CD4-positive, CD25-positive, alpha-beta regulatory T cell (primary cell): ENCODE results near the gene A4GALT. TPM values are rescaled to one million over a fixed set of nuclear protein-coding genes. Genes with fewer than 3 reads are reported as not detected.
"Not testable (repeated sequence)": the region's sequence is repeated elsewhere in the genome, so short reads cannot be mapped to it uniquely, and the experiment has no call there.

ENCODE experiments used
- ATAC-seq, 2 donors: fragments of 150-1000 bp; cut with Tn5 transposase; one replicate each; pipeline ENCODE4 v1.10.0; 2021; ENCODE audit warnings: low read depth in 2 of 2, moderate number of reproducible peaks in 2 of 2, moderate library complexity in 1 of 2
- DNase-seq, 3 donors: peaks; one replicate each; pipeline versions ENCODE4 v3.0.0 to v3.0.0-alpha.2; 2012 to 2022; ENCODE audit warnings: mixed read lengths in 1 of 3
- H3K27ac ChIP-seq: one replicate; pipeline ENCODE4 v1.7.0; 2013; ENCODE audit warnings: mild to moderate bottlenecking, low read length; ENCODE audit not compliant: insufficient read depth, poor library complexity, severe bottlenecking
- H3K27me3 ChIP-seq: one replicate; pipeline ENCODE4 v1.7.0; 2013; ENCODE audit warnings: low read length; ENCODE audit not compliant: control insufficient read depth, insufficient read depth
- H3K36me3 ChIP-seq: one replicate; pipeline ENCODE4 v1.7.0; 2013; ENCODE audit warnings: mild to moderate bottlenecking, low read length, moderate library complexity; ENCODE audit not compliant: control insufficient read depth, insufficient read depth
- H3K4me1 ChIP-seq: 2 replicates; pipeline ENCODE4 v1.7.0; 2013; ENCODE audit warnings: mild to moderate bottlenecking, low read length; ENCODE audit not compliant: insufficient read depth, control insufficient read depth, poor library complexity, severe bottlenecking
- H3K4me3 ChIP-seq: one replicate; pipeline ENCODE4 v1.7.0; 2013; ENCODE audit warnings: low read depth, mild to moderate bottlenecking, low read length, moderate library complexity
- H3K9me3 ChIP-seq, 2 experiments: 1 replicate in 1 of 2; 2 replicates in 1 of 2; pipeline ENCODE4 v1.7.0; 2013; ENCODE audit warnings: low read length in 2 of 2, mild to moderate bottlenecking in 1 of 2, moderate library complexity in 1 of 2; ENCODE audit not compliant: control insufficient read depth in 2 of 2
- H3K27ac Mint-ChIP-seq, 3 donors: one replicate each; pipeline ENCODE4 v1.8.0; 2020 to 2022; ENCODE audit warnings: mild to moderate bottlenecking in 3 of 3, mixed read lengths in 3 of 3, moderate library complexity in 2 of 3
- H3K27me3 Mint-ChIP-seq: one replicate; pipeline ENCODE4 v1.8.0; 2022; ENCODE audit warnings: mild to moderate bottlenecking, mixed read lengths
- H3K36me3 Mint-ChIP-seq: one replicate; pipeline ENCODE4 v1.8.0; 2020; ENCODE audit warnings: mixed read lengths
- H3K4me1 Mint-ChIP-seq, 4 donors: one replicate each; pipeline ENCODE4 v1.8.0; 2020 to 2022; ENCODE audit warnings: mixed read lengths in 4 of 4, mild to moderate bottlenecking in 1 of 4
- H3K4me3 Mint-ChIP-seq, 4 donors: one replicate each; pipeline ENCODE4 v1.8.0; 2020 to 2022; ENCODE audit warnings: mild to moderate bottlenecking in 4 of 4, mixed read lengths in 4 of 4, moderate library complexity in 3 of 4
- H3K9me3 Mint-ChIP-seq, 7 donors: one replicate each; pipeline ENCODE4 v1.8.0; 2020 to 2022; ENCODE audit warnings: mixed read lengths in 7 of 7, mild to moderate bottlenecking in 3 of 7, moderate library complexity in 2 of 7
- polyA plus RNA-seq, 4 donors: library from polyadenylated mRNA; unstranded; fragments of 300-500 nt; fragmentation: Illumina TruSeq; gene quantifications; one replicate each; pipeline ENCODE4 v1.2.3, GENCODE V29; 2021
- total RNA-seq: library from RNA; stranded (reverse); gene quantifications from one replicate; pipeline ENCODE4 v1.2.3, GENCODE V29; 2022

The A4GALT gene
- total and polyA plus RNA-seq, 5 donors from 2014 or later, result not detected

- DNase-seq (no peak), ATAC-seq (peak in 1 of 2 donors; percentile 26)
- H3K4me3 Mint-ChIP-seq, result no peak overlapping the region
- H3K36me3 Mint-ChIP-seq, result peaks cover 2% of the 10 kb centered on the region
- H3K9me3 Mint-ChIP-seq, result peaks cover 0 to 8% (median 3%) of the 10 kb centered on the region in 7 donors
- Histone ChIP-seq H3K36me3 (no peaks in the 10 kb centered on the region), H3K4me1 (peaks cover 3% of the 10 kb centered on the region), H3K9me3 (peaks cover 0 to 7% of the 10 kb centered on the region in 2 experiments), H3K27ac (no peak overlapping the region), H3K27me3 (no peaks in the 10 kb centered on the region), H3K4me3 (no peak overlapping the region)
- peak overlapping the region in 1 of 3 donors; percentile 12 for H3K27ac Mint-ChIP-seq
- H3K4me1 Mint-ChIP-seq, result peaks cover 5 to 19% (median 9%) of the 10 kb centered on the region in 4 donors
- H3K27me3 Mint-ChIP-seq, result peaks cover 10% of the 10 kb centered on the region
Measured at GRCh38 chr22:42673898-42674401, 46.7 kb downstream of the A4GALT start.

- peaks cover 5 to 19% (median 9%) of the 10 kb centered on the region in 4 donors for H3K4me1 Mint-ChIP-seq
- not testable (repeated sequence) for DNase-seq, H3K4me3 Mint-ChIP-seq, H3K9me3 ChIP-seq, H3K9me3 Mint-ChIP-seq, ATAC-seq, H3K27ac ChIP-seq, H3K36me3 ChIP-seq, H3K27me3 ChIP-seq, H3K27me3 Mint-ChIP-seq, H3K27ac Mint-ChIP-seq, H3K4me1 ChIP-seq, H3K4me3 ChIP-seq, H3K36me3 Mint-ChIP-seq
Measured at GRCh38 chr22:42673071-42673470, 47.6 kb downstream of the A4GALT start.

GRCh38 chr22:42670921-42671709 is 49.6 kb downstream of the A4GALT start:
- peak in 1 of 3 donors; percentile 51 for DNase-seq
- Mint-ChIP-seq H3K27me3 (no peaks in the 10 kb centered on the region), H3K27ac (peak overlapping the region in 2 of 3 donors; percentile 43 to 45)

GRCh38 chr22:42670046-42670445 is 50.6 kb downstream of the A4GALT start:
- Mint-ChIP-seq H3K36me3 (peaks cover 2% of the 10 kb centered on the region), H3K27ac (peak overlapping the region in 1 of 3 donors; percentile 45), H3K9me3 (peaks cover 0 to 1% (median 0%) of the 10 kb centered on the region in 7 donors), H3K4me3 (no peak overlapping the region), H3K4me1 (peaks cover 5 to 19% (median 9%) of the 10 kb centered on the region in 4 donors), H3K27me3 (no peaks in the 10 kb centered on the region)
- no peak for ATAC-seq
- Histone ChIP-seq H3K4me1 (peaks cover 3% of the 10 kb centered on the region), H3K9me3 (no peaks in the 10 kb centered on the region), H3K36me3 (no peaks in the 10 kb centered on the region), H3K27ac (no peak overlapping the region), H3K4me3 (no peak overlapping the region), H3K27me3 (no peaks in the 10 kb centered on the region)
- no peak for DNase-seq

More at GRCh38 chr22:42670921-42671709, 49.6 kb downstream of the A4GALT start:
- peak overlapping the region in 1 of 4 donors; percentile 44 for H3K4me3 Mint-ChIP-seq
- Histone ChIP-seq H3K4me1 (peaks cover 3% of the 10 kb centered on the region), H3K36me3 (no peaks in the 10 kb centered on the region), H3K4me3 (no peak overlapping the region), H3K27ac (no peak overlapping the region), H3K27me3 (no peaks in the 10 kb centered on the region), H3K9me3 (no peaks in the 10 kb centered on the region)
- H3K36me3 Mint-ChIP-seq, result peaks cover 2% of the 10 kb centered on the region
- H3K4me1 Mint-ChIP-seq, result peaks cover 5 to 19% (median 9%) of the 10 kb centered on the region in 4 donors
- H3K9me3 Mint-ChIP-seq, result peaks cover 0 to 1% (median 0%) of the 10 kb centered on the region in 7 donors
- peak in 1 of 2 donors; percentile 59 for ATAC-seq

GRCh38 chr22:42666393-42666792 is 54.3 kb downstream of the A4GALT start:
- not testable (repeated sequence) for H3K27me3 Mint-ChIP-seq, H3K36me3 Mint-ChIP-seq, H3K9me3 ChIP-seq, H3K36me3 ChIP-seq, H3K27ac Mint-ChIP-seq, ATAC-seq, DNase-seq, H3K27ac ChIP-seq, H3K9me3 Mint-ChIP-seq, H3K4me3 ChIP-seq, H3K4me3 Mint-ChIP-seq, H3K27me3 ChIP-seq
- H3K4me1 Mint-ChIP-seq, result peaks cover 4 to 10% (median 7%) of the 10 kb centered on the region in 4 donors
- peaks cover 15% of the 10 kb centered on the region for H3K4me1 ChIP-seq

GRCh38 chr22:42664976-42665831 is 55.5 kb downstream of the A4GALT start:
- Mint-ChIP-seq H3K27me3 (peaks cover 7% of the 10 kb centered on the region), H3K27ac (no peak overlapping the region)

GRCh38 chr22:42661985-42662831 is 58.5 kb downstream of the A4GALT start:
- Histone ChIP-seq H3K4me3 (no peak overlapping the region), H3K9me3 (no peaks in the 10 kb centered on the region), H3K27ac (no peak overlapping the region), H3K27me3 (no peaks in the 10 kb centered on the region), H3K4me1 (peaks cover 12% of the 10 kb centered on the region), H3K36me3 (no peaks in the 10 kb centered on the region)
- DNase-seq (peak; percentile 68 to 74 (median 69)), ATAC-seq (peak; percentile 73 to 81)
- Mint-ChIP-seq H3K36me3 (no peaks in the 10 kb centered on the region), H3K9me3 (peaks cover 0 to 2% (median 0%) of the 10 kb centered on the region in 7 donors), H3K27ac (no peak overlapping the region), H3K27me3 (peaks cover 11% of the 10 kb centered on the region), H3K4me1 (peaks cover 0 to 2% (median 0%) of the 10 kb centered on the region in 4 donors), H3K4me3 (peak overlapping the region in 3 of 4 donors; percentile 15 to 80 (median 62))

More at GRCh38 chr22:42664976-42665831, 55.5 kb downstream of the A4GALT start:
- no peaks in the 10 kb centered on the region for H3K36me3 ChIP-seq
- H3K27ac ChIP-seq, result no peak overlapping the region
- no peak for ATAC-seq
- no peaks in the 10 kb centered on the region for H3K27me3 ChIP-seq
- peaks cover 0 to 2% (median under 1%) of the 10 kb centered on the region in 4 donors for H3K4me1 Mint-ChIP-seq
- no peak for DNase-seq
- H3K36me3 Mint-ChIP-seq, result no peaks in the 10 kb centered on the region
- peak overlapping the region in 2 of 4 donors; percentile 13 to 18 for H3K4me3 Mint-ChIP-seq
- peaks cover 0 to 2% (median 0%) of the 10 kb centered on the region in 7 donors for H3K9me3 Mint-ChIP-seq
- peaks cover 12% of the 10 kb centered on the region for H3K4me1 ChIP-seq
- no peaks in the 10 kb centered on the region for H3K9me3 ChIP-seq
- H3K4me3 ChIP-seq, result no peak overlapping the region
